HUES64 (cell line): Measurements from ENCODE around the gene EARS2.
"Not testable (repeated sequence)": the region's sequence is repeated elsewhere in the genome, so short reads cannot be mapped to it uniquely, and the experiment has no call there.

Experiments used
- H3K27ac ChIP-seq: 2 replicates; pipeline ENCODE4 v1.7.0; 2013; ENCODE audit warnings: low read depth, low read length, inconsistent platforms
- H3K27me3 ChIP-seq: 2 replicates; pipeline ENCODE4 v1.6.1; 2013; ENCODE audit warnings: mild to moderate bottlenecking, low read length; ENCODE audit not compliant: insufficient read depth
- H3K36me3 ChIP-seq: 2 replicates; pipeline ENCODE4 v1.6.1; 2013; ENCODE audit warnings: mild to moderate bottlenecking, low read length; ENCODE audit not compliant: insufficient read depth
- H3K4me1 ChIP-seq: 2 replicates; pipeline ENCODE4 v1.6.1; 2013; ENCODE audit warnings: mild to moderate bottlenecking, low read length, moderate library complexity; ENCODE audit not compliant: insufficient read depth
- H3K4me3 ChIP-seq: 2 replicates; pipeline ENCODE4 v1.5.1; 2013; ENCODE audit warnings: mild to moderate bottlenecking, low read length, moderate library complexity
- H3K9ac ChIP-seq: 2 replicates; pipeline ENCODE4 v1.6.1; 2013; ENCODE audit warnings: mild to moderate bottlenecking, low read depth, low read length
- H3K9me3 ChIP-seq: 2 replicates; pipeline ENCODE4 v1.6.1; 2013; ENCODE audit warnings: low read depth, low read length; ENCODE audit not compliant: insufficient read depth
- WGBS: fragments of 150-250, 120-280 bp; methylation state at CpG from one replicate; pipeline ENCODE4 v1.1.7; 2013; ENCODE audit warnings: missing lambda C conversion rate; 5-methylcytosine and 5-hydroxymethylcytosine counted together

The EARS2 gene

GRCh38 chr16:23512168-23512695 is 44.9 kb downstream of the EARS2 start:
- 92% methylated on average over 4 of the region's 4 CpGs for WGBS
- Histone ChIP-seq H3K27me3 (no peaks in the 10 kb centered on the region), H3K27ac (no peak overlapping the region), H3K4me1 (0 out of 2 replicates have a peak, but pooled peaks cover under 1% of the 10 kb centered on the region), H3K4me3 (no peak overlapping the region), H3K9ac (no peak overlapping the region), H3K9me3 (no peaks in the 10 kb centered on the region), H3K36me3 (peaks cover 9% of the 10 kb centered on the region)

- Histone ChIP-seq H3K4me3 (no peak overlapping the region), H3K36me3 (peaks cover 9% of the 10 kb centered on the region), H3K9me3 (no peaks in the 10 kb centered on the region), H3K4me1 (peaks cover 5% of the 10 kb centered on the region; the same call in 1 of the 2 replicates), H3K27me3 (no peaks in the 10 kb centered on the region), H3K9ac (no peak overlapping the region), H3K27ac (no peak overlapping the region)
- WGBS, result 90% methylated on average over 6 of the region's 7 CpGs
Observed at GRCh38 chr16:23511731-23512130, 45.4 kb downstream of the EARS2 start.

GRCh38 chr16:23510915-23511270 is 46.3 kb downstream of the EARS2 start:
- 82% methylated on average over 8 of the region's 10 CpGs for WGBS
- H3K9ac ChIP-seq, H3K9me3 ChIP-seq, H3K27ac ChIP-seq, H3K27me3 ChIP-seq: not testable (repeated sequence)
- peaks cover 12% of the 10 kb centered on the region for H3K36me3 ChIP-seq
- peak overlapping the region; percentile 86 for H3K4me3 ChIP-seq
- H3K4me1 ChIP-seq, result peaks cover 11% of the 10 kb centered on the region

- Histone ChIP-seq H3K36me3 (peaks cover 9% of the 10 kb centered on the region), H3K4me1 (peaks cover 14% of the 10 kb centered on the region), H3K27ac (peak within 1 kb of the TSS; percentile 86), H3K9ac (peak within 1 kb of the TSS; percentile 95), H3K4me3 (peak within 1 kb of the TSS; percentile 86), H3K9me3 (no peaks in the 10 kb centered on the region), H3K27me3 (no peaks in the 10 kb centered on the region)
- WGBS, result 5% methylated on average over 71 of the region's 71 CpGs
Observed at GRCh38 chr16:23510164-23510914, 46.8 kb downstream of the EARS2 start, which contains the start of gene GGA2. GGA2 (minus strand) TSS chr16:23510494; CDS start chr16:23510411, 83 bp downstream.

- Histone ChIP-seq H3K4me1 (peaks cover 19% of the 10 kb centered on the region), H3K9me3 (no peaks in the 10 kb centered on the region), H3K4me3 (peak overlapping the region; percentile 86), H3K36me3 (peaks cover 7% of the 10 kb centered on the region), H3K27me3 (no peaks in the 10 kb centered on the region), H3K27ac (peak overlapping the region; percentile 86), H3K9ac (peak overlapping the region; percentile 95)
- WGBS, result 1% methylated on average over 17 of the region's 17 CpGs
Observed at GRCh38 chr16:23509782-23510163, 47.4 kb downstream of the EARS2 start.

GRCh38 chr16:23509441-23509754 is 47.8 kb downstream of the EARS2 start:
- Histone ChIP-seq H3K27me3 (no peaks in the 10 kb centered on the region), H3K9ac (peak overlapping the region; percentile 95), H3K4me1 (peaks cover 22% of the 10 kb centered on the region), H3K36me3 (peaks cover 4% of the 10 kb centered on the region; the same call in 1 of the 2 replicates), H3K4me3 (peak overlapping the region; percentile 86), H3K9me3 (no peaks in the 10 kb centered on the region), H3K27ac (no peak overlapping the region)
- WGBS, result 0% methylated on average over 2 of the region's 5 CpGs

- Histone ChIP-seq H3K36me3 (peaks cover 3% of the 10 kb centered on the region; the same call in 1 of the 2 replicates), H3K9ac (peak overlapping the region; percentile 95), H3K27me3 (no peaks in the 10 kb centered on the region), H3K4me1 (peaks cover 27% of the 10 kb centered on the region), H3K27ac (no peak overlapping the region), H3K4me3 (peak overlapping the region; percentile 86), H3K9me3 (no peaks in the 10 kb centered on the region)
- 20% methylated on average over 28 of the region's 28 CpGs for WGBS
Observed at GRCh38 chr16:23508589-23509440, 48.3 kb downstream of the EARS2 start.

GRCh38 chr16:23506606-23506994 is 50.5 kb downstream of the EARS2 start:
- H3K4me1 ChIP-seq, result peaks cover 38% of the 10 kb centered on the region
- peaks cover 21% of the 10 kb centered on the region for H3K36me3 ChIP-seq
- no peaks in the 10 kb centered on the region for H3K9me3 ChIP-seq
- H3K27me3 ChIP-seq, result no peaks in the 10 kb centered on the region
- no peak overlapping the region for H3K4me3 ChIP-seq
- WGBS, result 95% methylated on average over 8 of the region's 8 CpGs
- H3K27ac ChIP-seq, result no peak overlapping the region
- no peak overlapping the region for H3K9ac ChIP-seq

GRCh38 chr16:23505671-23506605 is 51.2 kb downstream of the EARS2 start:
- 78% methylated on average over 5 of the region's 7 CpGs for WGBS
- Histone ChIP-seq H3K27ac (no peak overlapping the region), H3K4me3 (no peak overlapping the region), H3K27me3 (no peaks in the 10 kb centered on the region), H3K4me1 (peaks cover 39% of the 10 kb centered on the region), H3K9me3 (no peaks in the 10 kb centered on the region), H3K9ac (no peak overlapping the region), H3K36me3 (peaks cover 26% of the 10 kb centered on the region)

- 95% methylated on average over 9 of the region's 9 CpGs for WGBS
- peak overlapping the region; percentile 15; the same call in 1 of the 2 replicates for H3K27ac ChIP-seq
- H3K36me3 ChIP-seq, result peaks cover 33% of the 10 kb centered on the region
- H3K9ac ChIP-seq, result no peak overlapping the region
- no peaks in the 10 kb centered on the region for H3K9me3 ChIP-seq
- H3K27me3 ChIP-seq, result no peaks in the 10 kb centered on the region
- H3K4me1 ChIP-seq, result peaks cover 39% of the 10 kb centered on the region
- H3K4me3 ChIP-seq, result no peak overlapping the region
Observed at GRCh38 chr16:23505180-23505665, 51.9 kb downstream of the EARS2 start.
